GM12878 (cell line): ENCODE data around the gene ZBTB32. TPM values are rescaled to one million over a fixed set of nuclear protein-coding genes. Genes with fewer than 3 reads are reported as not detected.

Experiments used
- BACH1 ChIP-seq: fragments of 450-650 bp; IDR thresholded peaks from 2 replicates; pipeline ENCODE4 v1.6.1; 2017; ENCODE audit warnings: mild to moderate bottlenecking, borderline replicate concordance
- CREB1 ChIP-seq: IDR thresholded peaks from 2 replicates; pipeline ENCODE4 v1.6.1; 2012; ENCODE audit warnings: low read depth, mild to moderate bottlenecking, inconsistent platforms
- HCFC1 ChIP-seq: fragments of 150-350 bp; IDR thresholded peaks from 2 replicates; pipeline ENCODE4 v1.6.1; 2014; ENCODE audit warnings: low read length
- HDAC6 ChIP-seq: fragments of 200-600 bp; sonication (generic); IDR thresholded peaks from one replicate; pipeline ENCODE4 v1.8.0; 2017; ENCODE audit warnings: antibody characterized with exemption; ENCODE audit not compliant: unreplicated experiment
- IRF4 ChIP-seq: IDR thresholded peaks from 2 replicates; pipeline ENCODE4 v1.6.1; 2011; ENCODE audit warnings: low read depth, low read length
- MYB ChIP-seq: fragments of 150-350 bp; IDR thresholded peaks from 2 replicates; pipeline ENCODE4 v1.6.1; 2014; ENCODE audit warnings: mild to moderate bottlenecking, low read depth, low read length, borderline replicate concordance
- NBN ChIP-seq: fragments of 450-650 bp; IDR thresholded peaks from 2 replicates; pipeline ENCODE4 v1.6.1; 2016
- NFYB ChIP-seq: IDR thresholded peaks from 2 replicates; pipeline ENCODE4 v1.6.1; 2011; ENCODE audit warnings: low read depth, mild to moderate bottlenecking, low read length, improper control_type of control experiment, moderate library complexity; ENCODE audit not compliant: insufficient read depth
- NR2C1 ChIP-seq: fragments of 450-650 bp; IDR thresholded peaks from 2 replicates; pipeline ENCODE4 v1.6.1; 2017; ENCODE audit warnings: antibody characterized with exemption, mild to moderate bottlenecking, moderate library complexity
- NR2F1 ChIP-seq: fragments of 450-650 bp; conservative IDR thresholded peaks from 2 replicates; pipeline ENCODE4 v1.6.1; 2017; ENCODE audit warnings: mild to moderate bottlenecking
- POLR2A ChIP-seq: IDR thresholded peaks from 2 replicates; pipeline ENCODE4 v1.6.1; 2011; ENCODE audit warnings: low read depth, mild to moderate bottlenecking, low read length
- RBBP5 ChIP-seq: fragments of 200-600 bp; sonication (generic); conservative IDR thresholded peaks from 2 replicates; pipeline ENCODE4 v1.6.1; 2016
- SP1 ChIP-seq: IDR thresholded peaks from one replicate; pipeline ENCODE4 v1.6.1; 2011; ENCODE audit warnings: low read depth, low read length
- SREBF2 ChIP-seq: IDR thresholded peaks from 2 replicates; pipeline ENCODE4 v1.6.1; 2012; ENCODE audit warnings: mild to moderate bottlenecking, low read length
- SUZ12 ChIP-seq: fragments of 200-600 bp; sonication (generic); IDR thresholded peaks from one replicate; pipeline ENCODE4 v1.6.1; 2018; ENCODE audit warnings: antibody characterized with exemption, mild to moderate bottlenecking; ENCODE audit not compliant: unreplicated experiment
- ZNF622 ChIP-seq: fragments of 450-650 bp; IDR thresholded peaks from 2 replicates; pipeline ENCODE4 v1.6.1; 2017; ENCODE audit warnings: mild to moderate bottlenecking, inconsistent platforms
- polyA plus RNA-seq, 11 experiments: library from polyadenylated mRNA; depleted of rRNA in 4 of 11; unstranded in 6 of 11; stranded (reverse) in 5 of 11; fragments of >200 nt; fragmentation: Nextera tagmentation in 4 of 11; fragmentation: Illumina TruSeq in 1 of 11; extraction: Ambion mirVana in 4 of 11; extraction: Trizol in 1 of 11; gene quantifications; 1 replicate in 1 of 11; 2 replicates in 10 of 11; pipeline versions ENCODE4 v1.2.1 to v1.2.3, GENCODE V29; 2011 to 2016; ENCODE audit warnings: inconsistent platforms in 2 of 11, missing spikeins in 2 of 11, low read depth in 1 of 11
- total RNA-seq, 4 experiments: library from RNA; depleted of rRNA in 3 of 4; stranded (reverse); fragments of >200 nt in 3 of 4; fragmentation: Illumina TruSeq in 1 of 4; extraction: Trizol in 1 of 4; gene quantifications; 2 replicates each; pipeline versions ENCODE4 v1.2.1 to v1.2.3, GENCODE V29; 2013 to 2021
- TF ChIP-seq, protein P1 (sequence below): fragments of 150-350 bp; IDR thresholded peaks from 2 replicates; pipeline ENCODE4 v1.6.1; 2014; ENCODE audit warnings: mild to moderate bottlenecking, low read depth, low read length
- TF ChIP-seq, protein P2 (sequence below): IDR thresholded peaks from 2 replicates; pipeline ENCODE4 v1.6.1; 2012; ENCODE audit warnings: low read depth, low read length, improper control_type of control experiment
- TF ChIP-seq, protein P3 (sequence below): fragments of 450-650 bp; conservative IDR thresholded peaks from 2 replicates; pipeline ENCODE4 v1.6.1; 2017; ENCODE audit warnings: mild to moderate bottlenecking, moderate library complexity
- TF ChIP-seq, protein P4 (sequence below): IDR thresholded peaks from 2 replicates; pipeline ENCODE4 v1.6.1; 2011; ENCODE audit warnings: low read depth, mild to moderate bottlenecking, low read length, moderate library complexity, borderline replicate concordance; ENCODE audit errors: extremely low read depth
- TF ChIP-seq, protein P5 (sequence below): fragments of 450-650 bp; IDR thresholded peaks from 2 replicates; pipeline ENCODE4 v1.6.1; 2018; ENCODE audit warnings: mild to moderate bottlenecking, low read depth, moderate library complexity; ENCODE audit not compliant: partially characterized antibody

Gene ZBTB32
- total and polyA plus RNA-seq, 10 of the 15 experiments (the other 5 are each of a cell fraction or from before 2014, with no cell fraction given) = 1.0 to 46.7 (median 16.0) TPM

DNA sequence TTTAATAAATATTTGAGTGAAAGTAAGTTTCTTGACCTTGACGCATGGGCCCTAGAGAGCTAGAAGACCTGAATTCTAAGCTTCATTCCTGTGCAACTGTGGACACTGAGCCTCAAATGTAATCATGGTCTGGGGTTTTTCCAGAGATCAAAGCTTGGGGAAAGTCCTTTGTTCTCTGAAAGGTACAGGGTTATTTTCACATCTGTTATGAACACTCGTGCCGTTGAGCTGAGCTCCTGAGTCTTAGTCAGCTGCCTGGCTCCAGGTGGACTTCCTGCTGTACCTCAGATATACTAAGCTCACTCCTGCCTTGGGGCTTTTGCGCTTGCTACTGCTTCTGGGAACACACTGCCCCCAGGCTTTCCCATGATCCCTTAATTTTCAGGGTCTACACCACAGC, 7.5 kb upstream of the ZBTB32 start (continued):
- TF ChIP-seq, protein P1, sequence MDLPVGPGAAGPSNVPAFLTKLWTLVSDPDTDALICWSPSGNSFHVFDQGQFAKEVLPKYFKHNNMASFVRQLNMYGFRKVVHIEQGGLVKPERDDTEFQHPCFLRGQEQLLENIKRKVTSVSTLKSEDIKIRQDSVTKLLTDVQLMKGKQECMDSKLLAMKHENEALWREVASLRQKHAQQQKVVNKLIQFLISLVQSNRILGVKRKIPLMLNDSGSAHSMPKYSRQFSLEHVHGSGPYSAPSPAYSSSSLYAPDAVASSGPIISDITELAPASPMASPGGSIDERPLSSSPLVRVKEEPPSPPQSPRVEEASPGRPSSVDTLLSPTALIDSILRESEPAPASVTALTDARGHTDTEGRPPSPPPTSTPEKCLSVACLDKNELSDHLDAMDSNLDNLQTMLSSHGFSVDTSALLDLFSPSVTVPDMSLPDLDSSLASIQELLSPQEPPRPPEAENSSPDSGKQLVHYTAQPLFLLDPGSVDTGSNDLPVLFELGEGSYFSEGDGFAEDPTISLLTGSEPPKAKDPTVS = no peak
- TF ChIP-seq CREB1 (0 out of 2 replicates have a peak, but pooled peaks have one; percentile 25), BACH1 (no peak), NFYB (no peak), HDAC6 (no peak), NR2C1 (no peak), IRF4 (peak; percentile 64; the same call in 1 of the 2 replicates), POLR2A (no peak), HCFC1 (no peak), ZNF622 (no peak), SP1 (no peak), MYB (no peak), RBBP5 (no peak), SREBF2 (no peak), NBN (no peak), NR2F1 (peak; percentile 88), SUZ12 (no peak)
- TF ChIP-seq, protein P2, sequence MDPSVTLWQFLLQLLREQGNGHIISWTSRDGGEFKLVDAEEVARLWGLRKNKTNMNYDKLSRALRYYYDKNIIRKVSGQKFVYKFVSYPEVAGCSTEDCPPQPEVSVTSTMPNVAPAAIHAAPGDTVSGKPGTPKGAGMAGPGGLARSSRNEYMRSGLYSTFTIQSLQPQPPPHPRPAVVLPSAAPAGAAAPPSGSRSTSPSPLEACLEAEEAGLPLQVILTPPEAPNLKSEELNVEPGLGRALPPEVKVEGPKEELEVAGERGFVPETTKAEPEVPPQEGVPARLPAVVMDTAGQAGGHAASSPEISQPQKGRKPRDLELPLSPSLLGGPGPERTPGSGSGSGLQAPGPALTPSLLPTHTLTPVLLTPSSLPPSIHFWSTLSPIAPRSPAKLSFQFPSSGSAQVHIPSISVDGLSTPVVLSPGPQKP = no peak
- TF ChIP-seq, protein P3, sequence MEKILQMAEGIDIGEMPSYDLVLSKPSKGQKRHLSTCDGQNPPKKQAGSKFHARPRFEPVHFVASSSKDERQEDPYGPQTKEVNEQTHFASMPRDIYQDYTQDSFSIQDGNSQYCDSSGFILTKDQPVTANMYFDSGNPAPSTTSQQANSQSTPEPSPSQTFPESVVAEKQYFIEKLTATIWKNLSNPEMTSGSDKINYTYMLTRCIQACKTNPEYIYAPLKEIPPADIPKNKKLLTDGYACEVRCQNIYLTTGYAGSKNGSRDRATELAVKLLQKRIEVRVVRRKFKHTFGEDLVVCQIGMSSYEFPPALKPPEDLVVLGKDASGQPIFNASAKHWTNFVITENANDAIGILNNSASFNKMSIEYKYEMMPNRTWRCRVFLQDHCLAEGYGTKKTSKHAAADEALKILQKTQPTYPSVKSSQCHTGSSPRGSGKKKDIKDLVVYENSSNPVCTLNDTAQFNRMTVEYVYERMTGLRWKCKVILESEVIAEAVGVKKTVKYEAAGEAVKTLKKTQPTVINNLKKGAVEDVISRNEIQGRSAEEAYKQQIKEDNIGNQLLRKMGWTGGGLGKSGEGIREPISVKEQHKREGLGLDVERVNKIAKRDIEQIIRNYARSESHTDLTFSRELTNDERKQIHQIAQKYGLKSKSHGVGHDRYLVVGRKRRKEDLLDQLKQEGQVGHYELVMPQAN = no peak; the same call in 1 of the 2 replicates
- TF ChIP-seq, protein P4, sequence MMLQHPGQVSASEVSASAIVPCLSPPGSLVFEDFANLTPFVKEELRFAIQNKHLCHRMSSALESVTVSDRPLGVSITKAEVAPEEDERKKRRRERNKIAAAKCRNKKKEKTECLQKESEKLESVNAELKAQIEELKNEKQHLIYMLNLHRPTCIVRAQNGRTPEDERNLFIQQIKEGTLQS = no peak
- TF ChIP-seq, protein P5, sequence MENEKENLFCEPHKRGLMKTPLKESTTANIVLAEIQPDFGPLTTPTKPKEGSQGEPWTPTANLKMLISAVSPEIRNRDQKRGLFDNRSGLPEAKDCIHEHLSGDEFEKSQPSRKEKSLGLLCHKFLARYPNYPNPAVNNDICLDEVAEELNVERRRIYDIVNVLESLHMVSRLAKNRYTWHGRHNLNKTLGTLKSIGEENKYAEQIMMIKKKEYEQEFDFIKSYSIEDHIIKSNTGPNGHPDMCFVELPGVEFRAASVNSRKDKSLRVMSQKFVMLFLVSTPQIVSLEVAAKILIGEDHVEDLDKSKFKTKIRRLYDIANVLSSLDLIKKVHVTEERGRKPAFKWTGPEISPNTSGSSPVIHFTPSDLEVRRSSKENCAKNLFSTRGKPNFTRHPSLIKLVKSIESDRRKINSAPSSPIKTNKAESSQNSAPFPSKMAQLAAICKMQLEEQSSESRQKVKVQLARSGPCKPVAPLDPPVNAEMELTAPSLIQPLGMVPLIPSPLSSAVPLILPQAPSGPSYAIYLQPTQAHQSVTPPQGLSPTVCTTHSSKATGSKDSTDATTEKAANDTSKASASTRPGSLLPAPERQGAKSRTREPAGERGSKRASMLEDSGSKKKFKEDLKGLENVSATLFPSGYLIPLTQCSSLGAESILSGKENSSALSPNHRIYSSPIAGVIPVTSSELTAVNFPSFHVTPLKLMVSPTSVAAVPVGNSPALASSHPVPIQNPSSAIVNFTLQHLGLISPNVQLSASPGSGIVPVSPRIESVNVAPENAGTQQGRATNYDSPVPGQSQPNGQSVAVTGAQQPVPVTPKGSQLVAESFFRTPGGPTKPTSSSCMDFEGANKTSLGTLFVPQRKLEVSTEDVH = no peak
